Transverse colon (tissue), 4 donors: ENCODE data around the gene TBC1D12. TPM values are rescaled to one million over a fixed set of nuclear protein-coding genes. Genes with fewer than 3 reads are reported as not detected.

ENCODE experiments used
- DNase-seq: peaks from one replicate; pipeline ENCODE4 v3.0.0-alpha.2; 2019
- H3K27ac ChIP-seq, 4 donors: fragments of 200-600 bp; sonication (generic); 2 replicates each; pipeline ENCODE4 v1.5.1; 2016 to 2018; ENCODE audit warnings: inconsistent platforms in 4 of 4
- H3K27me3 ChIP-seq: fragments of 200-600 bp; sonication (generic); 2 replicates; pipeline ENCODE4 v1.5.1; 2017; ENCODE audit warnings: inconsistent platforms
- H3K36me3 ChIP-seq, 4 donors: fragments of 200-600 bp; sonication (generic); 2 replicates each; pipeline ENCODE4 v1.5.1; 2017 to 2019; ENCODE audit warnings: inconsistent platforms in 4 of 4
- H3K4me1 ChIP-seq, 4 donors: fragments of 200-600 bp; sonication (generic); 2 replicates each; pipeline ENCODE4 v1.5.1; 2017 to 2020; ENCODE audit warnings: inconsistent platforms in 4 of 4
- H3K4me3 ChIP-seq, 4 donors: fragments of 200-600 bp; sonication (generic); 1 replicate in 1 of 4; 2 replicates in 3 of 4; pipeline versions ENCODE4 v1.5.1 to v1.6.1; 2017 to 2019; ENCODE audit warnings: inconsistent platforms in 4 of 4
- H3K9me3 ChIP-seq, 2 donors: fragments of 200-600 bp; sonication (generic); 2 replicates each; pipeline ENCODE4 v1.5.1; 2017 to 2019; ENCODE audit warnings: inconsistent platforms in 2 of 2
- CTCF ChIP-seq, 5 experiments: fragments of 200-600 bp in 3 of 5; fragments of 450-650 bp in 2 of 5; sonication (generic) in 3 of 5; IDR thresholded peaks; 1 replicate in 2 of 5; 2 replicates in 3 of 5; pipeline ENCODE4 v1.5.1; 2016 to 2017; ENCODE audit warnings: antibody characterized with exemption in 5 of 5, inconsistent platforms in 3 of 5, mild to moderate bottlenecking in 2 of 5, moderate library complexity in 1 of 5
- EP300 ChIP-seq: sonication (generic); formaldehyde crosslinking; IDR thresholded peaks from one replicate; pipeline ENCODE4 v1.6.1; 2017; ENCODE audit warnings: antibody characterized with exemption, low read depth
- POLR2A ChIP-seq: fragments of 450-650 bp; IDR thresholded peaks from one replicate; pipeline ENCODE4 v1.6.1; 2016; ENCODE audit warnings: antibody characterized with exemption, mild to moderate bottlenecking, moderate library complexity
- POLR2AphosphoS5 ChIP-seq, 3 donors: sonication (generic); formaldehyde crosslinking; IDR thresholded peaks; one replicate each; pipeline ENCODE4 v1.6.1; 2016; ENCODE audit warnings: antibody characterized with exemption in 3 of 3
- WGBS, 2 donors: methylation state at CpG; one replicate each; pipeline ENCODE4 v1.1.5; 2018; ENCODE audit warnings: low coverage in 1 of 2; 5-methylcytosine and 5-hydroxymethylcytosine counted together
- in situ Hi-C, 4 donors: fragments of 200-750 bp; cut with MboI; loops; one replicate each; pipeline versions ENCODE4 v1.15.0 to v1.15.1; 2017; ENCODE audit warnings: low sequenced_read_pairs in 3 of 4, low pct_ligation_motif_present in 1 of 4, low pct_unique_long_range_greater_than_20kb in 1 of 4
- intact Hi-C: fragments of 100-400 bp; cut with DNase I; formaldehyde crosslinking; loops from one replicate; pipeline ENCODE4 v1.15.1; 2023; ENCODE audit warnings: low total_unique reads
- total RNA-seq, 4 donors: library from RNA; depleted of rRNA; stranded (reverse); fragments of >200 nt; gene quantifications; one replicate each; pipeline ENCODE4 v1.1.0, GENCODE V29; 2016

TBC1D12 gene
- total RNA-seq, 4 donors from 2014 or later, result 27.2 to 58.0 (median 38.0) TPM

GRCh38 chr10:94413361-94413760, 11.0 kb downstream of the TBC1D12 start:
- no peaks in the 10 kb centered on the region for H3K9me3 ChIP-seq
- WGBS, 2 donors, result 43 to 70% methylated on average over 1 of the region's 1 CpG
- no peaks in the 10 kb centered on the region for H3K27me3 ChIP-seq
- H3K4me3 ChIP-seq, result no peak overlapping the region
- TF ChIP-seq POLR2AphosphoS5 (IDR thresholded peaks at IDR 0.05) (no peak), CTCF (IDR thresholded peaks at IDR 0.05) (no peak), POLR2A (no peak), EP300 (no peak)
- H3K4me1 ChIP-seq, result peaks cover 0 to 24% (median 2%) of the 10 kb centered on the region in 4 donors
- in situ Hi-C loops, result no loop called here
- intact Hi-C loops, result no loop called here
- H3K27ac ChIP-seq, result no peak overlapping the region
- H3K36me3 ChIP-seq, result no peaks in the 10 kb centered on the region
- no peak for DNase-seq

GRCh38 chr10:94416896-94417295, 14.6 kb downstream of the TBC1D12 start:
- intact Hi-C loops (no loop called here), in situ Hi-C loops (no loop called here)
- no peaks in the 10 kb centered on the region for H3K9me3 ChIP-seq
- no peak for TF ChIP-seq POLR2A
- no peak for TF ChIP-seq POLR2AphosphoS5 (IDR thresholded peaks at IDR 0.05)
- no peak for TF ChIP-seq CTCF (IDR thresholded peaks at IDR 0.05)
- TF ChIP-seq EP300, result no peak
- whole genome bisulfite sequencing, 2 donors, result 87 to 94% methylated on average over 3 of the region's 3 CpGs
- H3K4me3 ChIP-seq, result no peak overlapping the region
- H3K36me3 ChIP-seq, result no peaks in the 10 kb centered on the region
- DNase-seq, result no peak
- peaks cover 0 to 13% (median 2%) of the 10 kb centered on the region in 4 donors for H3K4me1 ChIP-seq
- no peak overlapping the region for H3K27ac ChIP-seq
- no peaks in the 10 kb centered on the region for H3K27me3 ChIP-seq

GRCh38 chr10:94417321-94417720, 15.0 kb downstream of the TBC1D12 start:
- intact Hi-C loops, result no loop called here
- TF ChIP-seq POLR2A (no peak), CTCF (IDR thresholded peaks at IDR 0.05) (no peak), POLR2AphosphoS5 (IDR thresholded peaks at IDR 0.05) (no peak), EP300 (no peak)
- no peak for DNase-seq
- H3K9me3 ChIP-seq, result no peaks in the 10 kb centered on the region
- WGBS, 2 donors, result 74 to 92% methylated on average over 1 of the region's 1 CpG
- in situ Hi-C loops, result no loop called here
- H3K4me1 ChIP-seq, result peaks cover 0 to 14% (median 2%) of the 10 kb centered on the region in 4 donors
- H3K4me3 ChIP-seq, result no peak overlapping the region
- H3K27me3 ChIP-seq, result no peaks in the 10 kb centered on the region
- H3K27ac ChIP-seq, result no peak overlapping the region
- H3K36me3 ChIP-seq, result no peaks in the 10 kb centered on the region

- TF ChIP-seq POLR2AphosphoS5 (IDR thresholded peaks at IDR 0.05) (no peak), EP300 (no peak), CTCF (IDR thresholded peaks at IDR 0.05) (no peak), POLR2A (no peak)
- in situ Hi-C loops (no loop called here), intact Hi-C loops (no loop called here)
- no peak for DNase-seq
- Histone ChIP-seq H3K4me1 (peaks cover 0 to 3% (median 0%) of the 10 kb centered on the region in 4 donors), H3K36me3 (no peaks in the 10 kb centered on the region), H3K9me3 (peaks cover 0 to 2% of the 10 kb centered on the region in 2 donors), H3K4me3 (no peak overlapping the region), H3K27me3 (no peaks in the 10 kb centered on the region), H3K27ac (no peak overlapping the region)
- WGBS, 2 donors, result 95 to 96% methylated on average over 4 to 5 of the region's 5 CpGs
These were observed 18.2 kb downstream of the TBC1D12 start for GRCh38 chr10:94420516-94420915.
